Esophagus squamous epithelium (tissue), 5 donors: ENCODE results near the gene ZNF124. TPM values are rescaled to one million over a fixed set of nuclear protein-coding genes. Genes with fewer than 3 reads are reported as not detected.
"Not testable (repeated sequence)": the region's sequence is repeated elsewhere in the genome, so short reads cannot be mapped to it uniquely, and the experiment has no call there.

Source experiments
- DNase-seq: peaks from one replicate; lab custom pipeline; 2025; lab: John Stamatoyannopoulos, UW
- H3K27ac ChIP-seq, 4 donors: fragments of 200-600 bp; sonication (generic); one replicate each; pipeline ENCODE4 v1.5.1; 2016 to 2019; ENCODE audit warnings: mild to moderate bottlenecking in 1 of 4
- H3K27me3 ChIP-seq, 4 donors: fragments of 200-600 bp; sonication (generic); 1 replicate in 3 of 4; 2 replicates in 1 of 4; pipeline versions ENCODE4 v1.5.1 to v1.6.0; 2017 to 2021; ENCODE audit warnings: antibody characterized with exemption in 1 of 4
- H3K36me3 ChIP-seq, 3 donors: fragments of 200-600 bp; sonication (generic); one replicate each; pipeline ENCODE4 v1.5.1; 2016 to 2019
- H3K4me1 ChIP-seq, 3 donors: fragments of 200-600 bp; sonication (generic); one replicate each; pipeline ENCODE4 v1.5.1; 2017 to 2019
- H3K4me3 ChIP-seq, 4 donors: fragments of 200-600 bp; sonication (generic); 1 replicate in 3 of 4; 2 replicates in 1 of 4; pipeline ENCODE4 v1.5.1; 2016 to 2019; ENCODE audit warnings: mild to moderate bottlenecking in 2 of 4, moderate library complexity in 1 of 4
- H3K9me3 ChIP-seq, 3 donors: fragments of 200-600 bp; sonication (generic); one replicate each; pipeline ENCODE4 v1.5.1; 2016 to 2019
- POLR2A ChIP-seq, 4 donors: fragments of 450-650 bp; IDR thresholded peaks; one replicate each; pipeline ENCODE4 v1.6.1; 2017; ENCODE audit warnings: antibody characterized with exemption in 4 of 4, mild to moderate bottlenecking in 4 of 4, moderate library complexity in 3 of 4
- WGBS, 2 donors: methylation state at CpG; one replicate each; pipeline ENCODE4 v1.1.5; 2018; 5-methylcytosine and 5-hydroxymethylcytosine counted together
- intact Hi-C: fragments of 100-400 bp; cut with DNase I; formaldehyde crosslinking; loops from one replicate; pipeline ENCODE4 v1.15.0; 2022
- total RNA-seq, 4 donors: library from RNA; depleted of rRNA; stranded (reverse); fragments of >200 nt; gene quantifications; one replicate each; pipeline ENCODE4 v1.1.0, GENCODE V29; 2016
- TF ChIP-seq, protein P1 (sequence below), 6 experiments: fragments of 450-650 bp in 4 of 6; fragments of 200-600 bp in 2 of 6; sonication (generic) in 2 of 6; IDR thresholded peaks; one replicate each; pipeline ENCODE4 v1.5.1; 2016 to 2019; ENCODE audit warnings: antibody characterized with exemption in 6 of 6, mild to moderate bottlenecking in 4 of 6, moderate library complexity in 4 of 6
- donor health status: DM: yes; HTN: yes; CAD: no.

Gene ZNF124
- total RNA-seq, 4 donors from 2014 or later: 5.7 to 36.4 (median 14.1) TPM

DNA sequence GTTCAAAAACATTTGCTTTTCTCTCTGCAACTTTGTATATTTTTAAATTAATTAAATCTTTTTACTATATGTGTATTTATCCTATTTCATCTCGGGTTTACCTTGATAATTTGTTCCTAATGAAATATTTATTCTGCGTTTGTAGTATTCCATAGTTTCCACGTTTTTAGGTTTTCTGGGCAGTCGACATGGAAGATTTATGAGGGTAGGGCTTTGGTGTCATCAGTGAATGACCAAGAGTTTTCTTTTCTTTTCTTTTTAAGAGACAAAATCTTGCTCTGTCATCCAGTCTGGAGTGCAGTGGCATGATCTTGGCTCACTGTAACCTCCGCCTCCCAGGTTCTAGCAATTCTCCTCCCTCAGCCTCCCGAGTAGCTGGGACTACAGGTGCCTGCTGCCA is 50.4 kb downstream of the ZNF124 start:
- no peak for DNase-seq
- Histone ChIP-seq H3K36me3 (no peaks in the 10 kb centered on the region), H3K4me3 (no peak overlapping the region), H3K27me3 (no peaks in the 10 kb centered on the region), H3K4me1 (no peaks in the 10 kb centered on the region), H3K9me3 (no peaks in the 10 kb centered on the region), H3K27ac (no peak overlapping the region)
- intact Hi-C loops: no loop called here
- WGBS, 2 donors: 69 to 78% methylated on average over 6 of the region's 6 CpGs
- TF ChIP-seq POLR2A (IDR thresholded peaks at IDR 0.05): no peak
- TF ChIP-seq, protein P1, sequence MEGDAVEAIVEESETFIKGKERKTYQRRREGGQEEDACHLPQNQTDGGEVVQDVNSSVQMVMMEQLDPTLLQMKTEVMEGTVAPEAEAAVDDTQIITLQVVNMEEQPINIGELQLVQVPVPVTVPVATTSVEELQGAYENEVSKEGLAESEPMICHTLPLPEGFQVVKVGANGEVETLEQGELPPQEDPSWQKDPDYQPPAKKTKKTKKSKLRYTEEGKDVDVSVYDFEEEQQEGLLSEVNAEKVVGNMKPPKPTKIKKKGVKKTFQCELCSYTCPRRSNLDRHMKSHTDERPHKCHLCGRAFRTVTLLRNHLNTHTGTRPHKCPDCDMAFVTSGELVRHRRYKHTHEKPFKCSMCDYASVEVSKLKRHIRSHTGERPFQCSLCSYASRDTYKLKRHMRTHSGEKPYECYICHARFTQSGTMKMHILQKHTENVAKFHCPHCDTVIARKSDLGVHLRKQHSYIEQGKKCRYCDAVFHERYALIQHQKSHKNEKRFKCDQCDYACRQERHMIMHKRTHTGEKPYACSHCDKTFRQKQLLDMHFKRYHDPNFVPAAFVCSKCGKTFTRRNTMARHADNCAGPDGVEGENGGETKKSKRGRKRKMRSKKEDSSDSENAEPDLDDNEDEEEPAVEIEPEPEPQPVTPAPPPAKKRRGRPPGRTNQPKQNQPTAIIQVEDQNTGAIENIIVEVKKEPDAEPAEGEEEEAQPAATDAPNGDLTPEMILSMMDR (IDR thresholded peaks at IDR 0.05): no peak

DNA sequence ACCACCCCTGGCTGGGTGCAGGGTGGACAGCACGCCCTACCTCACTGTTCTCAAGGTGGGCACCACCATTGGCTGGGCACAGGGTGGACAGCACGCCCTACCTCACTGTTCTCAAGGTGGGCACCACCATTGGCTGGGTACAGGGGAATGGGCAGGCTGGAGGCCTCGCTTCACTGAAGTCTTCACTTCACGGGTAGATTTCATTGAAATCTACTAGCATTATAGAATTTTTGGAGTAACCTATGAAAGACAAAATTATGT is 51.5 kb downstream of the ZNF124 start:
- intact Hi-C loops, H3K9me3 ChIP-seq, DNase-seq, H3K27ac ChIP-seq, H3K36me3 ChIP-seq, H3K4me3 ChIP-seq, H3K27me3 ChIP-seq, H3K4me1 ChIP-seq: not testable (repeated sequence)
- WGBS, 2 donors: 86% methylated on average over 3 of the region's 4 CpGs; no CpG with 5 or more reads in 1 of the 2 donors

- H3K27me3 ChIP-seq: no peaks in the 10 kb centered on the region
- no peaks in the 10 kb centered on the region for H3K36me3 ChIP-seq
- no peak overlapping the region for H3K27ac ChIP-seq
- 86 to 88% methylated on average over 7 to 9 of the region's 22 CpGs for WGBS, 2 donors
- no peaks in the 10 kb centered on the region for H3K4me1 ChIP-seq
- no peak for DNase-seq
- no peaks in the 10 kb centered on the region for H3K9me3 ChIP-seq
- TF ChIP-seq, protein P1 (IDR thresholded peaks at IDR 0.05): no peak
- TF ChIP-seq POLR2A (IDR thresholded peaks at IDR 0.05): no peak
- intact Hi-C loops: no loop called here
- H3K4me3 ChIP-seq: no peak overlapping the region
Observed at GRCh38 chr1:247119600-247120407, 52.0 kb downstream of the ZNF124 start.

DNA sequence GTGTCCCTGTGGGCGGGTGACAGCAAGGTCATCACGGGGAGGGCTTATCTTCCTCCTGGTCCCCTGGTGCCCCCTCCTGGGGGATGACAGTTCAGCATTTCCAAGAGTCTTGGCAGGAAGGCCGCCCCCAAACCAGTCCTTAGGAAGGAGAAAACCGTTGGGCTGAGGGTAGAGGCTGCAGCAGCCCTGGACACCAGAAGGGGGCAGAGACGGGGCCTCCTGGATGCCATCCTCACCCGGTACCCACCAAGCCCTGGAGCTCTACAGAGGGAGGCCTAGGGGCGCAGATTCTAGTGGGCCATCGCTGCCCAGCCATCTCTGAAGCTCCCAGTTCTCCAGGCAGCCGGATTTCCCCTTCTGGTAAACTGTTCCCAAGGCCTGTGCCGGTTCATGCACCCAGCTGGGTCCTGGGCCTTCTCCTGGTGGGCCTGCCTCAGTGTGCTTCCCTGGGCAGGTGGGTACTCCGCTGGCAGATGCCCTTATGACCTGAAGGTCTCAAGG is 52.8 kb downstream of the ZNF124 start:
- Histone ChIP-seq H3K27ac (no peak overlapping the region), H3K36me3 (no peaks in the 10 kb centered on the region), H3K9me3 (no peaks in the 10 kb centered on the region), H3K4me1 (no peaks in the 10 kb centered on the region), H3K4me3 (no peak overlapping the region), H3K27me3 (no peaks in the 10 kb centered on the region)
- DNase-seq: no peak
- 60% methylated on average over 1 of the region's 11 CpGs; no CpG with 5 or more reads in 1 of the 2 donors for WGBS, 2 donors
- intact Hi-C loops: no loop called here
- TF ChIP-seq, protein P1 (IDR thresholded peaks at IDR 0.05): no peak
- TF ChIP-seq POLR2A (IDR thresholded peaks at IDR 0.05): no peak

- WGBS, 2 donors: no CpG with 5 or more reads among the region's 12 CpGs
- no peak overlapping the region for H3K27ac ChIP-seq
- intact Hi-C loops: no loop called here
- H3K4me3 ChIP-seq: no peak overlapping the region
- H3K4me1 ChIP-seq: peaks cover 8 to 26% (median 16%) of the 10 kb centered on the region in 3 donors
- H3K9me3 ChIP-seq: no peaks in the 10 kb centered on the region
- no peaks in the 10 kb centered on the region for H3K36me3 ChIP-seq
- H3K27me3 ChIP-seq: peaks cover 0 to 18% (median 0%) of the 10 kb centered on the region in 4 donors
- no peak for DNase-seq
- no peak for TF ChIP-seq POLR2A (IDR thresholded peaks at IDR 0.05)
- TF ChIP-seq, protein P1 (IDR thresholded peaks at IDR 0.05): no peak
Observed at GRCh38 chr1:247115545-247115944, 56.3 kb downstream of the ZNF124 start.
